IMR-90 (cell line): ENCODE measurements around the gene SLC2A13. TPM values are rescaled to one million over a fixed set of nuclear protein-coding genes. Genes with fewer than 3 reads are reported as not detected.

Experiments
- ATAC-seq: fragments of 200-7000 bp; cut with Tn5 transposase; 2 replicates; pipeline ENCODE4 v1.9.1; 2020; ENCODE audit warnings: low read depth, mild to moderate bottlenecking, moderate library complexity
- BruUV-seq: library from RNA; stranded (reverse); fragments of 400-500 nt; replicated peaks from 2 replicates; lab custom pipeline; 2021; lab: Mats Ljungman, UMichigan
- CTCF ChIA-PET: fragments of 300-600 bp; formaldehyde crosslinking; extraction: SDS; loops from one replicate; lab custom pipeline; 2021; ENCODE audit warnings: antibody characterized with exemption; lab: Yijun Ruan, JAX
- POLR2A ChIA-PET: fragments of 300-600 bp; sonication (Branson Sonifier 250); formaldehyde crosslinking; loops from one replicate; lab custom pipeline; 2022; ENCODE audit warnings: antibody characterized with exemption; ENCODE audit not compliant: unreplicated experiment; lab: Charles Lee
- DNase-seq: peaks from one replicate; pipeline ENCODE4 v3.0.0; 2013
- H2AFZ ChIP-seq: replicated peaks from 2 replicates; pipeline ENCODE3; 2013; ENCODE audit warnings: low read length, mild to moderate bottlenecking; ENCODE audit not compliant: poor library complexity
- H2AK5ac ChIP-seq: 2 replicates; pipeline ENCODE4 v1.6.1; 2013; ENCODE audit warnings: low read depth, low read length, inconsistent platforms
- H2AK9ac ChIP-seq: replicated peaks from 2 replicates; pipeline ENCODE3; 2013; ENCODE audit warnings: mild to moderate bottlenecking, low read depth, low read length, moderate library complexity; ENCODE audit not compliant: poor library complexity
- H2BK120ac ChIP-seq: 2 replicates; pipeline ENCODE4 v1.6.1; 2013; ENCODE audit warnings: low read depth, low read length, inconsistent platforms
- H2BK15ac ChIP-seq: 3 replicates; pipeline ENCODE4 v1.6.1; 2013; ENCODE audit warnings: low read depth, low read length, inconsistent platforms
- H2BK20ac ChIP-seq: 2 replicates; pipeline ENCODE4 v1.6.1; 2013; ENCODE audit warnings: low read depth, mild to moderate bottlenecking, inconsistent platforms, low read length, moderate library complexity
- H2BK5ac ChIP-seq: 2 replicates; pipeline ENCODE4 v1.6.1; 2013; ENCODE audit warnings: mild to moderate bottlenecking, low read depth, low read length, inconsistent platforms; ENCODE audit not compliant: poor library complexity, severe bottlenecking
- H3K14ac ChIP-seq: replicated peaks from 2 replicates; pipeline ENCODE4 v1.6.1; 2013; ENCODE audit warnings: low read depth, low read length, inconsistent platforms
- H3K18ac ChIP-seq: 2 replicates; pipeline ENCODE4 v1.6.1; 2013; ENCODE audit warnings: low read depth, low read length, control low read depth
- H3K23ac ChIP-seq: 2 replicates; pipeline ENCODE4 v1.6.1; 2013; ENCODE audit warnings: low read depth, low read length, inconsistent platforms
- H3K27ac ChIP-seq: 2 replicates; pipeline ENCODE4 v1.5.1; 2013; ENCODE audit warnings: mild to moderate bottlenecking, control low read depth, low read length; ENCODE audit not compliant: insufficient read depth
- H3K27me3 ChIP-seq: 2 replicates; pipeline ENCODE4 v1.6.1; 2013; ENCODE audit warnings: low read length; ENCODE audit not compliant: control insufficient read depth, insufficient read depth
- H3K36me3 ChIP-seq: 2 replicates; pipeline ENCODE4 v1.6.1; 2013; ENCODE audit warnings: low read length, mixed read lengths; ENCODE audit not compliant: control insufficient read depth, insufficient read depth
- H3K4ac ChIP-seq: 2 replicates; pipeline ENCODE4 v1.6.1; 2013; ENCODE audit warnings: low read depth, low read length, inconsistent platforms
- H3K4me1 ChIP-seq: 2 replicates; pipeline ENCODE4 v1.6.1; 2013; ENCODE audit warnings: low read length, mixed read lengths; ENCODE audit not compliant: control insufficient read depth, insufficient read depth
- H3K4me2 ChIP-seq: 2 replicates; pipeline ENCODE4 v1.6.1; 2013; ENCODE audit warnings: low read depth, mild to moderate bottlenecking, control low read depth, low read length, moderate library complexity
- H3K4me3 ChIP-seq: 2 replicates; pipeline ENCODE4 v1.5.1; 2013; ENCODE audit warnings: low read depth, mild to moderate bottlenecking, control low read depth, low read length, moderate library complexity; ENCODE audit not compliant: insufficient read depth
- H3K56ac ChIP-seq: 2 replicates; pipeline ENCODE4 v1.6.1; 2013; ENCODE audit warnings: low read length, inconsistent platforms; ENCODE audit not compliant: insufficient read depth; ENCODE audit errors: extremely low read depth
- H3K79me1 ChIP-seq, 2 experiments: 2 replicates each; pipeline ENCODE4 v1.6.1; 2013; ENCODE audit warnings: low read length in 2 of 2, inconsistent platforms in 1 of 2, low read depth in 1 of 2
- H3K9ac ChIP-seq: 2 replicates; pipeline ENCODE4 v1.6.1; 2013; ENCODE audit warnings: low read depth, low read length, control low read depth
- H3K9me1 ChIP-seq: 2 replicates; pipeline ENCODE4 v1.6.1; 2013; ENCODE audit warnings: low read length, inconsistent platforms; ENCODE audit not compliant: insufficient read depth
- H3K9me3 ChIP-seq: 2 replicates; pipeline ENCODE4 v1.6.1; 2013; ENCODE audit warnings: low read length; ENCODE audit not compliant: control insufficient read depth, insufficient read depth
- H4K20me1 ChIP-seq: 2 replicates; pipeline ENCODE4 v1.6.1; 2013; ENCODE audit warnings: low read length, inconsistent platforms; ENCODE audit not compliant: insufficient read depth
- H4K5ac ChIP-seq: 2 replicates; pipeline ENCODE4 v1.6.1; 2013; ENCODE audit warnings: mild to moderate bottlenecking, low read depth, low read length, control low read depth
- H4K8ac ChIP-seq, 2 experiments: 2 replicates each; pipeline ENCODE4 v1.6.1; 2013; ENCODE audit warnings: low read depth in 2 of 2, low read length in 2 of 2, control low read depth in 1 of 2, inconsistent platforms in 1 of 2
- H4K91ac ChIP-seq: 2 replicates; pipeline ENCODE4 v1.6.1; 2013; ENCODE audit warnings: low read depth, low read length, inconsistent platforms; ENCODE audit not compliant: insufficient read depth
- BHLHE40 ChIP-seq: fragments of 150-350 bp; IDR thresholded peaks from 2 replicates; pipeline ENCODE4 v1.6.1; 2016; ENCODE audit warnings: mild to moderate bottlenecking, low read depth, low read length
- CHD1 ChIP-seq: IDR thresholded peaks from 2 replicates; pipeline ENCODE4 v1.6.1; 2012; ENCODE audit warnings: low read depth, low read length, improper control_type of control experiment
- FOS ChIP-seq: fragments of 150-350 bp; IDR thresholded peaks from 2 replicates; pipeline ENCODE4 v1.6.1; 2016; ENCODE audit warnings: low read depth, low read length
- MXI1 ChIP-seq: IDR thresholded peaks from 2 replicates; pipeline ENCODE4 v1.6.1; 2012; ENCODE audit warnings: low read depth, mild to moderate bottlenecking, low read length, moderate library complexity, borderline replicate concordance
- RCOR1 ChIP-seq: IDR thresholded peaks from 2 replicates; pipeline ENCODE4 v1.6.1; 2012; ENCODE audit warnings: mild to moderate bottlenecking, low read length, improper control_type of control experiment; ENCODE audit not compliant: insufficient replicate concordance
- RFX5 ChIP-seq: IDR thresholded peaks from 2 replicates; pipeline ENCODE4 v1.8.0; 2012; ENCODE audit warnings: low read depth, mild to moderate bottlenecking, low read length, moderate library complexity
- SMC3 ChIP-seq: fragments of 150-350 bp; IDR thresholded peaks from 2 replicates; pipeline ENCODE4 v1.6.1; 2016; ENCODE audit warnings: low read depth, mild to moderate bottlenecking, antibody characterized with exemption, low read length, moderate library complexity
- WGBS, 2 experiments: methylation state at CpG; one replicate each; pipeline versions ENCODE4 v1.1.5 to v1.1.7; 2013; ENCODE audit warnings: missing lambda C conversion rate in 2 of 2; ENCODE audit not compliant: insufficient read length in 1 of 2; ENCODE audit errors: extremely low coverage in 2 of 2; 5-methylcytosine and 5-hydroxymethylcytosine counted together
- dilution Hi-C: fragments of 300-500 bp; cut with HindIII; formaldehyde crosslinking; loops from one replicate; pipeline ENCODE4 v1.14.3; 2018; ENCODE audit warnings: low sequenced_read_pairs; ENCODE audit not compliant: unreplicated experiment
- in situ Hi-C: fragments of 300-500 bp; cut with MboI; formaldehyde crosslinking; loops from 3 replicates; pipeline ENCODE4 v1.14.3; 2019; ENCODE audit warnings: low sequenced_read_pairs, inconsistent platforms, mixed read lengths
- intact Hi-C: fragments of 100-400 bp; cut with micrococcal nuclease; formaldehyde crosslinking; loops from 2 replicates; pipeline ENCODE4 v1.10.0; 2022
- polyA plus RNA-seq, 3 experiments: library from polyadenylated mRNA; depleted of rRNA; stranded (reverse); fragments of >200 nt; gene quantifications; 2 replicates each; pipeline ENCODE4 v1.2.3, GENCODE V29; 2012; ENCODE audit warnings: low replicate concordance in 1 of 3
- total RNA-seq: library from RNA; depleted of rRNA; stranded (reverse); fragments of >200 nt; gene quantifications from 2 replicates; pipeline ENCODE4 v1.2.3, GENCODE V29; 2012
- TF ChIP-seq, protein P1 (sequence below): fragments of 150-350 bp; IDR thresholded peaks from 2 replicates; pipeline ENCODE4 v1.6.1; 2017; ENCODE audit warnings: mild to moderate bottlenecking, antibody characterized with exemption, low read length, low read depth

Gene SLC2A13
- total and polyA plus RNA-seq, 2 of the 4 experiments (the other 2 are of a cell fraction): 1.5 to 3.9 TPM

DNA sequence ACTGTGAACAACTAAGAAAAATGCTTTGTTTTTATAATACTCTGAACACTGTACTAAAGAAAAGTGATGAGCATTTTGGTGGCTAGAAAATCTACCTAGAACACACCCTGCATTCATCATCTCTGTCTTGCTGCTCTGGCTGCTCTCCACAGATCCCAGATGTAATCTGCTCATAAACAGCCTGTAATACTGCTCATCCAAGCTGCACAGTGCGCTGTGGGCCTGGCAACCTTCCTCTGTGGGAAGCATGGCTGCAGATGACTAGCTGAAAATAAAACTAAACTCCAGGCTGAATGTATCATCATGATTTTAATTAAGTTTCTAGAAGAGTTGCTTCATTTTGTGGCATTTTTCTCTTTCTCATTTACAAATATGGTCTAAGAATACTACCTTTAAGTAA is 200.7 kb downstream of the SLC2A13 start:
- Histone ChIP-seq H3K9me1 (no peaks in the 10 kb centered on the region; the same call in 1 of the 2 replicates), H4K8ac (no peak overlapping the region), H3K9me3 (no peaks in the 10 kb centered on the region), H3K18ac (no peak overlapping the region), H3K4me2 (no peak overlapping the region), H2BK120ac (no peak overlapping the region), H4K20me1 (no peaks in the 10 kb centered on the region), H3K4ac (no peak overlapping the region), H2BK20ac (no peak overlapping the region), H2BK5ac (no peak overlapping the region), H3K4me1 (no peaks in the 10 kb centered on the region), H3K79me1 (no peaks in the 10 kb centered on the region), H2AK9ac (no peak overlapping the region), H3K56ac (no peak overlapping the region), H3K23ac (no peak overlapping the region), H3K14ac (no peak overlapping the region), H3K27me3 (no peaks in the 10 kb centered on the region), H2BK15ac (no peak overlapping the region), H3K4me3 (no peak overlapping the region), H3K36me3 (no peaks in the 10 kb centered on the region), H4K91ac (no peak overlapping the region), H3K9ac (no peak overlapping the region), H2AFZ (no peak overlapping the region), H4K5ac (no peak overlapping the region), H3K27ac (no peak overlapping the region), H2AK5ac (no peak overlapping the region)
- DNase-seq (peak; percentile 22), ATAC-seq (peak; percentile 85)
- intact Hi-C loops (no loop called here), in situ Hi-C loops (no loop called here), dilution Hi-C loops (no loop called here)
- TF ChIP-seq SMC3 (no peak), RCOR1 (no peak), FOS (no peak), BHLHE40 (no peak), CHD1 (no peak), RFX5 (no peak), MXI1 (no peak)
- TF ChIP-seq, protein P1, sequence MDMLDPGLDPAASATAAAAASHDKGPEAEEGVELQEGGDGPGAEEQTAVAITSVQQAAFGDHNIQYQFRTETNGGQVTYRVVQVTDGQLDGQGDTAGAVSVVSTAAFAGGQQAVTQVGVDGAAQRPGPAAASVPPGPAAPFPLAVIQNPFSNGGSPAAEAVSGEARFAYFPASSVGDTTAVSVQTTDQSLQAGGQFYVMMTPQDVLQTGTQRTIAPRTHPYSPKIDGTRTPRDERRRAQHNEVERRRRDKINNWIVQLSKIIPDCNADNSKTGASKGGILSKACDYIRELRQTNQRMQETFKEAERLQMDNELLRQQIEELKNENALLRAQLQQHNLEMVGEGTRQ: no peak
- ChIA-PET POLR2A (no interaction called here), CTCF (interaction anchor here (0.6 kb wide), 1 partner anchor 202 kb away, joined by 6 read pairs; no protein-coding TSS in a partner anchor)
- BruUV-seq: no TSS peak
- no CpG with 5 or more reads among the region's 1 CpG for WGBS, 2 experiments
